Peyer's patch (tissue), 4 donors: ENCODE measurements around the gene SLC6A18.

ENCODE experiments used
- POLR2A ChIP-seq, 2 donors: fragments of 450-650 bp; IDR thresholded peaks; one replicate each; pipeline ENCODE4 v1.5.1; 2017; ENCODE audit warnings: antibody characterized with exemption in 2 of 2, mild to moderate bottlenecking in 2 of 2, moderate library complexity in 2 of 2
- TF ChIP-seq, protein P1 (sequence below), 6 experiments: fragments of 450-650 bp in 4 of 6; fragments of 200-600 bp in 2 of 6; sonication (generic) in 1 of 6; IDR thresholded peaks; one replicate each; pipeline ENCODE4 v1.5.1; 2017 to 2019; ENCODE audit warnings: antibody characterized with exemption in 6 of 6, mild to moderate bottlenecking in 3 of 6, moderate library complexity in 1 of 6

DNA sequence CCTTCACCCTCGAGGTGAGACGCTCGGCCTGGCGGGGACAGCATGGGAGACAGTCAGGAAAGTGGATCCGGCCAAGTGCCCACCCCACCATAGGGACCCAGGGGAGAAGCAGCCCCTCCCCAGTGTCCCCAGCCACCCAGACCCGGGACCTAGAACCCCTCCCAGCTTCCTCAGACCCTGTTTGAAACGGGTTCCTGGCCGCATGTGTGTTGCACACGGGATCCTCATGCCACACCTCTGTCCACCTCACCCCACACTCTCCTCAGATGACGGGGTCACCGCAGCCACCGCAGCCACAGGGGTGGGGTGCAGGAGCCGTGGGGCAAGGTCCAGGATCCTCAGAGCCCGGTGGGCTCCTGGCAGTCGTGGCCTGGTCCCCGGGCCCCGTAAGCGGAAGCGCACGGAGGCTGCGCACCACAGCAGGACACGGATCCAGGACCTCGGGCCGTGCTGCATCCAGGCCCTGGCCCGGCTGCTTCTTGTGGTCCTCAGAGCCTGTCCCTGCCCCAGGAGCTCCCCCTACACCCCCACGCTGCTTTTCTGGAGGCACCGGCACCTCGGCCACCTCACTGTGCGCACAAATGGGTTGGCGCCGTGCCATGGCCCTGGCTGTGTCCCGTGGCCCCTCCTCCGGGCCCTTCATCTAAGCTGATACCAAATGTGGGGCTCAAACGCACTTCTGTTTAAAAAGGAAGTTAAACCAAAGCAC is 54.4 kb downstream of the SLC6A18 start:
- TF ChIP-seq, protein P1, sequence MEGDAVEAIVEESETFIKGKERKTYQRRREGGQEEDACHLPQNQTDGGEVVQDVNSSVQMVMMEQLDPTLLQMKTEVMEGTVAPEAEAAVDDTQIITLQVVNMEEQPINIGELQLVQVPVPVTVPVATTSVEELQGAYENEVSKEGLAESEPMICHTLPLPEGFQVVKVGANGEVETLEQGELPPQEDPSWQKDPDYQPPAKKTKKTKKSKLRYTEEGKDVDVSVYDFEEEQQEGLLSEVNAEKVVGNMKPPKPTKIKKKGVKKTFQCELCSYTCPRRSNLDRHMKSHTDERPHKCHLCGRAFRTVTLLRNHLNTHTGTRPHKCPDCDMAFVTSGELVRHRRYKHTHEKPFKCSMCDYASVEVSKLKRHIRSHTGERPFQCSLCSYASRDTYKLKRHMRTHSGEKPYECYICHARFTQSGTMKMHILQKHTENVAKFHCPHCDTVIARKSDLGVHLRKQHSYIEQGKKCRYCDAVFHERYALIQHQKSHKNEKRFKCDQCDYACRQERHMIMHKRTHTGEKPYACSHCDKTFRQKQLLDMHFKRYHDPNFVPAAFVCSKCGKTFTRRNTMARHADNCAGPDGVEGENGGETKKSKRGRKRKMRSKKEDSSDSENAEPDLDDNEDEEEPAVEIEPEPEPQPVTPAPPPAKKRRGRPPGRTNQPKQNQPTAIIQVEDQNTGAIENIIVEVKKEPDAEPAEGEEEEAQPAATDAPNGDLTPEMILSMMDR (IDR thresholded peaks at IDR 0.05), result no peak
- no peak for TF ChIP-seq POLR2A (IDR thresholded peaks at IDR 0.05)
